Mesendoderm (in vitro differentiated cells): ENCODE data around the gene SPTBN4.

Source experiments
- DNase-seq: peaks from one replicate; pipeline ENCODE4 v3.0.0; 2013
- H2AK5ac ChIP-seq: 2 replicates; pipeline ENCODE4 v1.6.1; 2013; ENCODE audit warnings: low read length, inconsistent platforms
- H2BK120ac ChIP-seq: 2 replicates; pipeline ENCODE4 v1.6.1; 2013; ENCODE audit warnings: low read depth, mild to moderate bottlenecking, low read length, moderate library complexity, mixed read lengths
- H2BK15ac ChIP-seq: replicated peaks from 2 replicates; pipeline ENCODE4 v1.6.1; 2013; ENCODE audit warnings: low read depth, mild to moderate bottlenecking, moderate library complexity
- H2BK5ac ChIP-seq: 2 replicates; pipeline ENCODE4 v1.6.1; 2013; ENCODE audit warnings: low read length, inconsistent platforms
- H3K18ac ChIP-seq: 2 replicates; pipeline ENCODE4 v1.6.1; 2013; ENCODE audit warnings: mild to moderate bottlenecking, low read length, mixed read lengths
- H3K23ac ChIP-seq: one replicate; pipeline ENCODE4 v1.6.1; 2013; ENCODE audit warnings: low read length
- H3K27ac ChIP-seq: 2 replicates; pipeline ENCODE4 v1.5.1; 2013; ENCODE audit warnings: low read depth, mild to moderate bottlenecking, inconsistent platforms, low read length, moderate library complexity
- H3K27me3 ChIP-seq: 2 replicates; pipeline ENCODE4 v1.6.1; 2013; ENCODE audit warnings: low read length, control low read depth, mild to moderate bottlenecking, inconsistent platforms; ENCODE audit not compliant: insufficient read depth, poor library complexity
- H3K36me3 ChIP-seq: 2 replicates; pipeline ENCODE4 v1.6.1; 2013; ENCODE audit warnings: low read length, inconsistent platforms; ENCODE audit not compliant: control insufficient read depth, insufficient read depth
- H3K4ac ChIP-seq: one replicate; pipeline ENCODE4 v1.6.1; 2013; ENCODE audit warnings: low read depth, mild to moderate bottlenecking, low read length, moderate library complexity
- H3K4me1 ChIP-seq: 2 replicates; pipeline ENCODE4 v1.6.1; 2013; ENCODE audit warnings: low read depth, low read length, inconsistent platforms; ENCODE audit not compliant: control insufficient read depth
- H3K4me2 ChIP-seq: 2 replicates; pipeline ENCODE4 v1.6.1; 2013; ENCODE audit warnings: low read length
- H3K4me3 ChIP-seq: 2 replicates; pipeline ENCODE4 v1.5.1; 2013; ENCODE audit warnings: mild to moderate bottlenecking, low read length
- H3K56ac ChIP-seq: one replicate; pipeline ENCODE4 v1.6.1; 2013; ENCODE audit warnings: low read length
- H3K79me1 ChIP-seq: 2 replicates; pipeline ENCODE4 v1.6.1; 2013; ENCODE audit warnings: low read length, inconsistent platforms
- H3K79me2 ChIP-seq: 2 replicates; pipeline ENCODE4 v1.6.1; 2013; ENCODE audit warnings: mild to moderate bottlenecking, low read length; ENCODE audit not compliant: control insufficient read depth, insufficient read depth
- H3K9ac ChIP-seq: 2 replicates; pipeline ENCODE4 v1.6.1; 2013; ENCODE audit warnings: low read length, inconsistent platforms
- H4K5ac ChIP-seq: one replicate; pipeline ENCODE4 v1.6.1; 2013; ENCODE audit warnings: low read length
- H4K8ac ChIP-seq: one replicate; pipeline ENCODE4 v1.6.1; 2013; ENCODE audit warnings: low read depth, mild to moderate bottlenecking, control low read depth, low read length, moderate library complexity
- WGBS: extraction: QIAGEN DNeasy Blood & Tissue Kit; methylation state at CpG from one replicate; pipeline ENCODE4 v1.1.7; 2013; ENCODE audit warnings: low lambda C conversion rate, missing lambda C conversion rate; ENCODE audit not compliant: insufficient coverage; ENCODE audit errors: extremely low coverage; 5-methylcytosine and 5-hydroxymethylcytosine counted together

SPTBN4 gene

DNA sequence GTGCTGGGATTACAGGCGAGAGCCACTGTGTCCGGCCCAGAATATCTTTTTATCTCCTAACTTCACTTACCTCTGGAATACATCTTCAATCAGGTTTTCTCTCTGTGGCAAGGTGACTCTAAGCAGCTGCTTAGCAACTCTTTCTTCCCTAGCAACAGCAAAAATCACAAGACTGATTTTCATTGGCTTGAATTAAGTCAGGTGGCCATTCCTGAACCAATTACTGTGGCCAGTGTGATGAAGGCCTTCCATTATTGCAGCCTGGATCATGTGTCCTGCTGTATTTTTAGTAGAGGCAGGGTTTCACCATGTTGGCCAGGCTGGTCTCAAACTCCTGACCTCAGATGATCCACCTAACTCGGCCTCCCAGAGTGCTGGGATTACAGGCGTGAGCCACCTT lies 125.4 kb downstream of the SPTBN4 start:
- Histone ChIP-seq H2BK120ac (no peak overlapping the region), H3K56ac (no peak overlapping the region), H3K4me1 (no peaks in the 10 kb centered on the region)

DNA sequence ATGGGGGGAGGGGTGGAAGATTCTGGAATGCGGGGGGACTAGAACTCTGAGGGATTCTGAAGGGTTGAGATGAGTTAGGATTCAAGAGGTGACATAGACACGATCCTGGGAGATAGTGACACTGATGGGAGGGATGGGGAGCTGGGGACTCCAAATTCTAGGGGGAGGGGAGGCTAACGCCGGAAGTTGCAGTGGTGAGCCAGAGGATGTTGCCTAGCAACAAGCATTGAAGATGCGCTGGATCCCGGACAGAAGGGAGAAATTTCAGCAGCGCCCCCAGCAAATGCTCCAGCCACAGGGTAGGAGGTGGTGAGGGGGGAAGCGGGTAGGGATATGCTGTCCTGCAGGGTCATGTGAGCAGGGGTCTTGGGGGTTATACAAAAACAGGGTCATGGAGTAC lies 127.5 kb downstream of the SPTBN4 start:
- peaks cover 11% of the 10 kb centered on the region for H3K27me3 ChIP-seq
- no peak overlapping the region for H3K9ac ChIP-seq
- H3K4me1 ChIP-seq = no peaks in the 10 kb centered on the region
- H3K27ac ChIP-seq = no peak overlapping the region
- H2BK120ac ChIP-seq = no peak overlapping the region
- H3K56ac ChIP-seq = no peak overlapping the region
- H3K4ac ChIP-seq = no peak overlapping the region
- H3K79me2 ChIP-seq = no peaks in the 10 kb centered on the region
- peak; percentile 73 for DNase-seq
- no peak overlapping the region for H4K8ac ChIP-seq
- no peak overlapping the region for H3K18ac ChIP-seq
- H3K4me2 ChIP-seq = no peak overlapping the region
- no CpG with 5 or more reads among the region's 8 CpGs for WGBS
- H2BK5ac ChIP-seq = no peak overlapping the region
- no peak overlapping the region for H2BK15ac ChIP-seq
- no peak overlapping the region for H2AK5ac ChIP-seq
- H3K79me1 ChIP-seq = no peaks in the 10 kb centered on the region
- no peak overlapping the region for H3K4me3 ChIP-seq
- no peak overlapping the region for H3K23ac ChIP-seq
- H4K5ac ChIP-seq = no peak overlapping the region
- H3K36me3 ChIP-seq = no peaks in the 10 kb centered on the region

More for the DNA sequence above, 125.4 kb downstream of the SPTBN4 start:
- Histone ChIP-seq H3K79me2 (no peaks in the 10 kb centered on the region), H3K9ac (no peak overlapping the region), H3K4ac (no peak overlapping the region), H2BK15ac (no peak overlapping the region), H3K79me1 (no peaks in the 10 kb centered on the region), H3K18ac (no peak overlapping the region), H3K4me2 (no peak overlapping the region), H2AK5ac (no peak overlapping the region), H2BK5ac (no peak overlapping the region), H3K27ac (no peak overlapping the region), H3K4me3 (no peak overlapping the region), H3K23ac (no peak overlapping the region), H4K8ac (no peak overlapping the region), H4K5ac (no peak overlapping the region), H3K36me3 (no peaks in the 10 kb centered on the region), H3K27me3 (peaks cover under 1% of the 10 kb centered on the region)
- peak; percentile 79 for DNase-seq
- WGBS = no CpG with 5 or more reads among the region's 4 CpGs

DNA sequence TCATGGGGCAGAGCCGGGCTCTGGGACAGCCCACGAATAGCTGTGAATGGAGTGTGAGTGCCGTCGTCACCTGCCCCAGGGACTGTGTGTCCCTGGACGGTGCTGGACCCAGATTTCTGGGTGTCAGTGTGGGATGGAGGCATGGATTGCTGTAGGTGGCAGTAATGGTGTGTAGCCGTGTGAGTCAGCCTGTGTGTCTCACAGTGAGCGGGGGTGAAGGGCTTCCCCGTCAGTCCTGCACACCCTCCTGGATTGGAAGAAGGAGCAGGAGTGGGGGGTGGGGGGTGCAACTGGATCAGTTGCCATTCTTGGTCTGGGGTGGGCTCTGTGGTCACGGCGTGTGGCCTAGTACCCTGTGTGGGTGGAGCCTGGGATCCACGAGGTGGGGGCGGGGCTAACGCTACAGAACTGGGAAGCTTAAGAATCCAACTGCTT lies 127.9 kb downstream of the SPTBN4 start:
- Histone ChIP-seq H2AK5ac (no peak overlapping the region), H3K4me2 (no peak overlapping the region), H3K79me1 (no peaks in the 10 kb centered on the region), H3K27ac (no peak overlapping the region), H4K5ac (no peak overlapping the region), H3K36me3 (no peaks in the 10 kb centered on the region), H4K8ac (no peak overlapping the region), H2BK5ac (no peak overlapping the region), H3K4me3 (no peak overlapping the region), H2BK15ac (no peak overlapping the region), H3K18ac (no peak overlapping the region), H3K79me2 (no peaks in the 10 kb centered on the region), H3K23ac (no peak overlapping the region), H3K27me3 (peaks cover 12% of the 10 kb centered on the region), H3K4me1 (peaks cover under 1% of the 10 kb centered on the region), H3K4ac (no peak overlapping the region), H3K56ac (peak overlapping the region; percentile 34), H3K9ac (no peak overlapping the region), H2BK120ac (no peak overlapping the region)
- no peak for DNase-seq
- WGBS = no CpG with 5 or more reads among the region's 13 CpGs

DNA sequence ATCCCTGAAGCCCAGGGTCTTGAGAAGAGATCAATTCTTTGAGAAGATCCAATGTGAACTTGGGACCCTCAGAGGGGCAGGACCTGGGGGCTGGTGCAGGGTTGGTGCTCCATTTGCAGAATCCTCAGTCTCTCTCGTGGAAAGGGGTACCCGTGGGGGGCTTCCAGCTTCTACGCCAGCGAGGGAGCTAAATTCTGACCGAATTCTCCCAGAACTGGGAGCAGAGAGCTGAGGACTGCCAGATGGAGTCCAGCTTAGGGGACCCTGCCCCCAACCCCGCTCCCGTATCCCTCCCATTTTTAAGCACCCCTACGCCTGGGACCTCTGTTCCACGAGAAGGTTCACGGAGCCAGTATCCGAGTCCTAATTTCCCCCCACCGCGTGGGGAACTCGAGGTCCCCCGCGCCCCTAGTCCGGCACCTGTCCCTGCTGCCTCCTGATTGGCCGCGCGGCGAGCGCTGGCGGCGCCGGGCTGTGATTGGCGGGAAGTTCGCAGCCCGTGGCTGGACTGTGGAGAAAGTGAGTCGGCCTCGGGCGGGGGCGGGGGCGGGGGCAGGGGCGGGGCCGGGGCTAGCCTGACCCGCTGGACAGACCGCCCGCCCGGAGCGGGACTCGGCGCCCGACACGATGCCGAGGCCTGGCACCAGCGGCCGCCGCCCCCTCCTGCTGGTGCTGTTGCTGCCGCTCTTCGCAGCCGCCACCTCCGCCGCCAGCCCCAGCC lies 130.0 kb downstream of the SPTBN4 start:
- Histone ChIP-seq H2AK5ac (no peak overlapping the region), H3K4me1 (peaks cover 4% of the 10 kb centered on the region), H3K4me3 (no peak overlapping the region), H3K27ac (no peak overlapping the region), H3K79me2 (no peaks in the 10 kb centered on the region), H3K23ac (no peak overlapping the region), H2BK15ac (no peak overlapping the region), H4K5ac (no peak overlapping the region), H4K8ac (no peak overlapping the region), H2BK120ac (no peak overlapping the region), H3K56ac (peak overlapping the region; percentile 62), H3K27me3 (peaks cover 25% of the 10 kb centered on the region), H3K4me2 (peak overlapping the region; percentile 10), H3K36me3 (no peaks in the 10 kb centered on the region), H3K79me1 (no peaks in the 10 kb centered on the region), H3K18ac (no peak overlapping the region), H3K9ac (peak overlapping the region; percentile 40), H2BK5ac (no peak overlapping the region), H3K4ac (no peak overlapping the region)
- no peak for DNase-seq
- WGBS = no CpG with 5 or more reads among the region's 53 CpGs

DNA sequence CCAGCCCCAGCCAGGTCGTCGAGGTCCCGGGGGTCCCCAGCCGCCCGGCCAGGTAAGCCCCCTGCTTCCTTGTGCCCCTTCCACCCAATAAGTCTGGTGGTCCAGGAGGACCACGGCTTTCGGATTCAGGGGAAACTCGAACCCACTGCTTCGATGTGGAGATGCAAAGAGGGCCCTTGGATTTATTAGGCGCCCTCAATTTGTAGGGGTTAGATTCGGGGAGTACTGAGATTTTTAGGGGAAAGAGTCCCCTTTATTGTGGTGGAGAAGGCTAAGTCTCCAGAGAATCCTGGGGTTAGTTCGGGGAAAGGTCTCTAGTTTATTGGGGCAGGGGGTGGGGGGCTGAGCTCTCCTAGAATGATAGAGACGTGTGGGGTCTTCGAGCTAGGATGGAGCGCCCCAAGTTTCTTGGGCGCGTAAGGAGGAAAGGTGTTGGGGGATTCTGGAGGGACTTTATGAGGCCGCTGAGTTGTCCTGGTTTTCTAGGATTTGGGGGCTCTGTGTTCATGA lies 130.6 kb downstream of the SPTBN4 start:
- H3K4me3 ChIP-seq = peak overlapping the region; percentile 19

More for the DNA sequence above, 130.6 kb downstream of the SPTBN4 start:
- Histone ChIP-seq H3K27ac (no peak overlapping the region), H3K23ac (no peak overlapping the region), H3K79me1 (no peaks in the 10 kb centered on the region), H3K18ac (no peak overlapping the region), H3K27me3 (peaks cover 26% of the 10 kb centered on the region), H3K56ac (peak overlapping the region; percentile 62), H3K79me2 (no peaks in the 10 kb centered on the region), H3K4me1 (peaks cover 4% of the 10 kb centered on the region), H2BK5ac (no peak overlapping the region), H4K8ac (no peak overlapping the region), H3K36me3 (no peaks in the 10 kb centered on the region), H2AK5ac (no peak overlapping the region), H3K4me2 (peak overlapping the region; percentile 10), H3K4ac (no peak overlapping the region), H2BK120ac (no peak overlapping the region), H2BK15ac (no peak overlapping the region), H3K9ac (peak overlapping the region; percentile 40), H4K5ac (no peak overlapping the region)
- no CpG with 5 or more reads among the region's 18 CpGs for WGBS
- no peak for DNase-seq
